ENCODE results near the gene NDUFAF2.
"Not testable (repeated sequence)": the region's sequence is repeated elsewhere in the genome, so short reads cannot be mapped to it uniquely, and the experiment has no call there.

The NDUFAF2 gene

GRCh38 chr5:61052882-61053281 is 107.9 kb downstream of the NDUFAF2 start:
- H3K27me3 Mint-ChIP-seq = no peaks in the 10 kb centered on the region
- H3K4me1 Mint-ChIP-seq = no peaks in the 10 kb centered on the region
- no peaks in the 10 kb centered on the region for H3K9me3 Mint-ChIP-seq

GRCh38 chr5:61053937-61054336 is 108.9 kb downstream of the NDUFAF2 start:
- Mint-ChIP-seq H3K27me3 (no peaks in the 10 kb centered on the region), H3K4me3 (no peak overlapping the region), H3K27ac (no peak overlapping the region), H3K36me3 (peaks cover 5% of the 10 kb centered on the region), H3K9me3 (no peaks in the 10 kb centered on the region), H3K4me1 (no peaks in the 10 kb centered on the region)

More at GRCh38 chr5:61052882-61053281, 107.9 kb downstream of the NDUFAF2 start:
- Mint-ChIP-seq H3K4me3 (no peak overlapping the region), H3K36me3 (peaks cover 9% of the 10 kb centered on the region), H3K27ac (no peak overlapping the region)

DNA sequence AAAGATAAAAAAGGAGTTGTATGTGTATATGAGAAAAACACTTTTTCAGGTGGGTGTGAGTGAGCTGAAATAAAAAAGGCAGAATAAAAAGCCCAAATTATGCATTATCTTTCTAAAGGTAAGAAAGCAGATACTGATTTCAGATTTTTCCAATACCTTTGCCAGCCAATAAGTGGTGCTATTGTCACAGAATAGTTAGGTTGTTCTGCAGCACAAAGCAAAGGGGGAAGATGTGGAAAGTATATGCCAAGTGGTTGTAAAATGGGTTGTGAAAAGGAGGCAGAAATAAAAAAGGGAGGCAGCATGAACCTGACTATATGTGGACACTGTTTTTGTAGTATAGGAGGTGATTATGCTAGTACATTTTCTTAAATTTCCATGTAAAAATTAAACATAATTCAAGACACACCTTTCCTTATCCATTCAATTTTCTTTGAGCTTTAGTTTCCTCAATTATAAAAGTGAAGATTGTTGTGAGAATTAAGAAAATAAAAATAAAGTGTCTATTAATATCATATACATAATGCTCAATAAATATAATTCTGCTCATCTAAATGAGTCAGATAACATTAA is 110.5 kb downstream of the NDUFAF2 start:
- Mint-ChIP-seq H3K36me3 (peaks cover 6% of the 10 kb centered on the region), H3K4me3 (no peak overlapping the region), H3K27ac (no peak overlapping the region), H3K27me3 (no peaks in the 10 kb centered on the region), H3K4me1 (no peaks in the 10 kb centered on the region), H3K9me3 (no peaks in the 10 kb centered on the region)

- no peaks in the 10 kb centered on the region for H3K27me3 Mint-ChIP-seq
- no peak overlapping the region for H3K27ac Mint-ChIP-seq
- peaks cover 11% of the 10 kb centered on the region for H3K36me3 Mint-ChIP-seq
- H3K4me1 Mint-ChIP-seq = no peaks in the 10 kb centered on the region
- H3K4me3 Mint-ChIP-seq = no peak overlapping the region
- H3K9me3 Mint-ChIP-seq = peaks cover 14% of the 10 kb centered on the region
Observed at GRCh38 chr5:61059499-61059898, 114.5 kb downstream of the NDUFAF2 start.

DNA sequence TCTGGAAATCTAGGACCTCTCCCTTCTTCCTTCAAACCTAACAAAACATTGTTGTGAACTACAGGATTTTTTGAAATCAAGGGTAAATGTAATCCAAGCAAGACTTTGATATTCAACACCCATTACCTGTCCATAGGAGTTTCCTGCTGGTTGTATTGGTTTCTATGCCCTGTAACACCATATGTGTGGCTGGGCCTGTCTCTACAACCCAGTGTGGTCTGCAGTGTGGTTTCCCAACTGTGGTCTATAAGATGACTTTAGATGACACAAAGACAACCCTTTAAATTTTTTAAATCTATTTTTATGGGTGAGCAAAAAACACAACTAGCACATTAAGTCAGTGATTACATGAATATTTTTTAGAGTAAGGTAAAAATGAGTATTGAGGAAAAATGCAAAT is 124.1 kb downstream of the NDUFAF2 start:
- Mint-ChIP-seq H3K4me1 (peaks cover 4% of the 10 kb centered on the region), H3K9me3 (no peaks in the 10 kb centered on the region), H3K27me3 (no peaks in the 10 kb centered on the region), H3K36me3 (peaks cover 16% of the 10 kb centered on the region), H3K4me3 (no peak overlapping the region), H3K27ac (no peak overlapping the region)

- no peak overlapping the region for H3K27ac Mint-ChIP-seq
- no peaks in the 10 kb centered on the region for H3K9me3 Mint-ChIP-seq
- H3K4me1 Mint-ChIP-seq = peaks cover 4% of the 10 kb centered on the region
- no peaks in the 10 kb centered on the region for H3K27me3 Mint-ChIP-seq
- H3K4me3 Mint-ChIP-seq = no peak overlapping the region
- peaks cover 11% of the 10 kb centered on the region for H3K36me3 Mint-ChIP-seq
Observed at GRCh38 chr5:61071526-61071925, 126.5 kb downstream of the NDUFAF2 start.

DNA sequence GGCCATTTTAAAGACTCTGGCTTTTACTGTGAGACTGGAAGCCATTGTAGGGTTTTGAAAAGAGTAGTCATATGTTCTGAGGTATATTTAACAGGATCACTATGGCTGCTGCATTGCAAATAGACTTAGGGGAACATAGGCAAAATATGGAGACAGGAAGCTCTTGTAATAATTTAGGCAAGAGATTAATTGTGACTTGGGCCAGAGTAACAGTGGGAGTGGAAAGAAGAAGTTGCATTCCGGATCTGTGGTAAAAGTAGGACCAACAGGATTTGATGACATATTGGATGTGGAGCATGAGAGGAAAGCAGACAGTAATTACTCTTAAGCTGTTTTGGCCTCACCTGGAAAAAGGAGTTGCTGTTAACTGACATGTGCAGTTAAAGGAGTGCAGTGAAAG is 131.6 kb downstream of the NDUFAF2 start:
- Mint-ChIP-seq H3K4me1 (no peaks in the 10 kb centered on the region), H3K9me3 (no peaks in the 10 kb centered on the region), H3K4me3 (no peak overlapping the region), H3K27ac (no peak overlapping the region), H3K36me3 (peaks cover 11% of the 10 kb centered on the region), H3K27me3 (no peaks in the 10 kb centered on the region)

GRCh38 chr5:61081741-61082140 is 136.7 kb downstream of the NDUFAF2 start:
- no peaks in the 10 kb centered on the region for H3K4me1 Mint-ChIP-seq
- H3K27ac Mint-ChIP-seq = no peak overlapping the region
- no peak overlapping the region for H3K4me3 Mint-ChIP-seq
- no peaks in the 10 kb centered on the region for H3K27me3 Mint-ChIP-seq
- peaks cover 31% of the 10 kb centered on the region for H3K36me3 Mint-ChIP-seq
- H3K9me3 Mint-ChIP-seq = peaks cover 5% of the 10 kb centered on the region

DNA sequence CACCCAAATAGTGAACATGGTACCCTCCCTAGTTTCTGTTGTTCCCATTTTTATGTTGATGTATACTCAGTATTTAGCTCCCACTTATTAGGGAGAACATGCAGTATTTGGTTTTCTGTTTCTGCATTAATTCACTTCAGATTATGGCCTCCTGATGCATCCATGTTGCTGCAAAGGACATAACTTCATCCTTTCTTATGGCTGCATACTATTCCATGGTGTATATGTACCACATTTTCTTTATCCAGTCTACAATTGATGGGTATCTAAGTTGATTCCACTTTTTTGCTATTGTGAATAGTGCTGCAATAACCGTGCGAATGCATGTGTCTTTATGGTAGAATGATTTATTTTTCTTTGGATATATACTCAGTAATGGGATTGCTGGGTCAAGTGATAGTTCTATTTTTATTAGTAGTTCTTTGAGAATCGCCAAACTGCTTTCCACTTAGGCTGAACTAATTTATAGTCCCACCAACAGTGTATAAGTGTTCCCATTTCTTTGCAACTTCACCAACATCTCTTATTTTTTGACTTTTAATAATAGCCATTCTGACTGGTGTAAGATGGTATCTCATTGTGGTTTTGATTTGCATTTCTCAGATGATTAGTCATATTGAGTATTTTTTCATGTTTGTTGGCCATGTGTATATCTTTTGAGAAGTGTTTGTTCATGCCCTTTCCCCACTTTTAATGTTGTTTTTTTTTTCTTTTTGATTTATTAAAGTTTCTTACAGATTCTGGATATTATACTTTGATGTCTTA is 137.7 kb downstream of the NDUFAF2 start:
- H3K4me1 Mint-ChIP-seq = no peaks in the 10 kb centered on the region
- H3K27ac Mint-ChIP-seq = no peak overlapping the region
- H3K9me3 Mint-ChIP-seq = peaks cover 5% of the 10 kb centered on the region
- no peaks in the 10 kb centered on the region for H3K27me3 Mint-ChIP-seq
- H3K36me3 Mint-ChIP-seq = peaks cover 31% of the 10 kb centered on the region
- H3K4me3 Mint-ChIP-seq = no peak overlapping the region

- H3K4me1 Mint-ChIP-seq = no peaks in the 10 kb centered on the region
- no peak overlapping the region for H3K4me3 Mint-ChIP-seq
- H3K27ac Mint-ChIP-seq = no peak overlapping the region
- H3K36me3 Mint-ChIP-seq = peaks cover 30% of the 10 kb centered on the region
- H3K9me3 Mint-ChIP-seq = peaks cover 5% of the 10 kb centered on the region
- no peaks in the 10 kb centered on the region for H3K27me3 Mint-ChIP-seq
Observed at GRCh38 chr5:61084658-61085057, 139.7 kb downstream of the NDUFAF2 start.

GRCh38 chr5:61085885-61086284 is 140.9 kb downstream of the NDUFAF2 start:
- Mint-ChIP-seq H3K36me3 (peaks cover 31% of the 10 kb centered on the region), H3K4me3 (no peak overlapping the region), H3K4me1 (no peaks in the 10 kb centered on the region), H3K27me3 (no peaks in the 10 kb centered on the region), H3K27ac (no peak overlapping the region), H3K9me3 (peaks cover 5% of the 10 kb centered on the region)

- H3K4me1 Mint-ChIP-seq = no peaks in the 10 kb centered on the region
- no peaks in the 10 kb centered on the region for H3K9me3 Mint-ChIP-seq
- no peak overlapping the region for H3K27ac Mint-ChIP-seq
- H3K36me3 Mint-ChIP-seq = peaks cover 31% of the 10 kb centered on the region
- no peak overlapping the region for H3K4me3 Mint-ChIP-seq
- H3K27me3 Mint-ChIP-seq = no peaks in the 10 kb centered on the region
Observed at GRCh38 chr5:61087921-61088320, 142.9 kb downstream of the NDUFAF2 start.

DNA sequence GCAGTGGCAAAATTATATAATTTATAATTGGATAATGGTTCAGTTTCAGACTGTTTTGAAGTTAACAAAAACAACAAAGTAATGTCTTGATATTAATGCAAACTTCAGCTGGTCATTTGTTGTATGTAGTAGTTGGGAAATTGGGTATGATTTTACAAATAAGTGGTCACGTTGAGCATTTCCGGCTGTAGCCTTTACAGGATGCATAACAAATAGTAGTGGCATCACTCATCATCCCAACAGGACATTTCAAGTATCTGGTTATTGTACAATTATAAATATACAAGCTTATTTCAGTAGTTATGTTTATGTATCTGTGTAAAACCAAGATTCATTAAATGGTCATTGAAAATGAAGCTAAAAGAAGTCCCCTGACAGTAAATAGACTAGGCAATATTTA is 144.3 kb downstream of the NDUFAF2 start:
- Mint-ChIP-seq H3K27ac (no peak overlapping the region), H3K4me1 (no peaks in the 10 kb centered on the region), H3K9me3 (no peaks in the 10 kb centered on the region), H3K4me3 (no peak overlapping the region), H3K27me3 (no peaks in the 10 kb centered on the region), H3K36me3 (peaks cover 33% of the 10 kb centered on the region)

- H3K4me1 Mint-ChIP-seq, H3K4me3 Mint-ChIP-seq, H3K27ac Mint-ChIP-seq, H3K27me3 Mint-ChIP-seq, H3K9me3 Mint-ChIP-seq: not testable (repeated sequence)
- H3K36me3 Mint-ChIP-seq = peaks cover 29% of the 10 kb centered on the region
Observed at GRCh38 chr5:61093046-61093771, 148.2 kb downstream of the NDUFAF2 start.

- peaks cover 41% of the 10 kb centered on the region for H3K36me3 Mint-ChIP-seq
- no peak overlapping the region for H3K4me3 Mint-ChIP-seq
- peaks cover 13% of the 10 kb centered on the region for H3K9me3 Mint-ChIP-seq
- no peaks in the 10 kb centered on the region for H3K27me3 Mint-ChIP-seq
- H3K4me1 Mint-ChIP-seq = no peaks in the 10 kb centered on the region
- no peak overlapping the region for H3K27ac Mint-ChIP-seq
Observed at GRCh38 chr5:61097465-61097864, 152.5 kb downstream of the NDUFAF2 start.

Data from activated naive CD4-positive, alpha-beta T cell treated with anti-CD3 and anti-CD28 coated beads, Interleukin-2, amount 50 U/mL, for 24 hours (primary cell).